HCT116 (cell line): ENCODE measurements around the gene LRP1B. TPM values are rescaled to one million over a fixed set of nuclear protein-coding genes. Genes with fewer than 3 reads are reported as not detected.
"Not testable (repeated sequence)": the region's sequence is repeated elsewhere in the genome, so short reads cannot be mapped to it uniquely, and the experiment has no call there.

Experiments
- ATAC-seq: fragments of 200-7000 bp; cut with Tn5 transposase; 2 replicates; pipeline ENCODE4 v1.9.1; 2020; ENCODE audit warnings: mild to moderate bottlenecking, moderate library complexity
- BruUV-seq: library from RNA; stranded (reverse); fragments of 400-500 nt; replicated peaks from 2 replicates; lab custom pipeline; 2021; lab: Mats Ljungman, UMichigan
- CTCF ChIA-PET: fragments of 300-600 bp; sonication (Branson Sonifier 250); formaldehyde crosslinking; loops from one replicate; lab custom pipeline; 2021; ENCODE audit warnings: antibody characterized with exemption; lab: Charles Lee
- POLR2A ChIA-PET: fragments of 300-600, 350-600 bp; sonication (Branson Sonifier 250); formaldehyde crosslinking; loops from one replicate; lab custom pipeline; 2021; ENCODE audit warnings: antibody characterized with exemption; lab: Charles Lee
- RAD21 ChIA-PET, 2 experiments: fragments of 300-600 bp; sonication (Branson Sonifier 250); formaldehyde crosslinking; loops; one replicate each; lab custom pipeline; 2023; ENCODE audit warnings: low total read pairs in 2 of 2; ENCODE audit not compliant: uncharacterized antibody in 2 of 2, unreplicated experiment in 2 of 2, low non-redundant PET in 1 of 2; lab: Charles Lee
- DNase-seq: peaks from one replicate; pipeline ENCODE4 v3.0.0-alpha.2; 2010; ENCODE audit warnings: low read depth, low spot score
- H2AFZ ChIP-seq: fragments of 200-600 bp; shearing (Covaris generic), sonication (generic); 2 replicates; pipeline ENCODE4 v1.6.1; 2017; ENCODE audit warnings: low read depth, mixed run types, mixed read lengths, antibody characterized with exemption, low read length; ENCODE audit not compliant: poor library complexity, severe bottlenecking
- H3K27ac ChIP-seq: 2 replicates; pipeline ENCODE4 v1.5.1; 2012; ENCODE audit warnings: low read depth, low read length
- H3K27me3 ChIP-seq: fragments of 200-600 bp; sonication (generic); 2 replicates; pipeline ENCODE4 v1.6.1; 2016; ENCODE audit warnings: mixed run types, low read length, mixed read lengths; ENCODE audit not compliant: insufficient read depth
- H3K36me3 ChIP-seq, 2 experiments: fragments of 200-500 bp in 1 of 2; fragments of 200-600 bp in 1 of 2; sonication (Bioruptor generic) in 1 of 2; sonication (generic) in 1 of 2; 2 replicates each; pipeline versions ENCODE4 v1.5.1 to v1.6.1; 2014 to 2016; ENCODE audit warnings: low read length in 2 of 2, inconsistent platforms in 1 of 2, mixed read lengths in 1 of 2, mixed run types in 1 of 2; ENCODE audit not compliant: insufficient read depth in 2 of 2, control insufficient read depth in 1 of 2
- H3K4me1 ChIP-seq, 2 experiments: fragments of 200-600 bp in 1 of 2; sonication (generic) in 1 of 2; 2 replicates each; pipeline versions ENCODE4 v1.5.1 to v1.6.1; 2012 to 2017; ENCODE audit warnings: low read length in 2 of 2, inconsistent platforms in 1 of 2, mild to moderate bottlenecking in 1 of 2, mixed read lengths in 1 of 2, mixed run types in 1 of 2, moderate library complexity in 1 of 2; ENCODE audit not compliant: insufficient read depth in 2 of 2, control insufficient read depth in 1 of 2
- H3K4me2 ChIP-seq: fragments of 200-600 bp; sonication (generic); 2 replicates; pipeline ENCODE4 v1.6.1; 2017; ENCODE audit warnings: mixed run types, low read length, mixed read lengths
- H3K4me3 ChIP-seq, 2 experiments: fragments of 200-600 bp in 1 of 2; sonication (generic) in 1 of 2; replicated peaks in 1 of 2; 2 replicates each; pipeline ENCODE4 v1.5.1; 2011 to 2016; ENCODE audit warnings: low read length in 2 of 2, control low read depth in 1 of 2, low read depth in 1 of 2, mild to moderate bottlenecking in 1 of 2, mixed read lengths in 1 of 2, mixed run types in 1 of 2
- H3K79me2 ChIP-seq: fragments of 200-600 bp; sonication (generic); 2 replicates; pipeline ENCODE4 v1.6.1; 2017; ENCODE audit warnings: mild to moderate bottlenecking, mixed run types, low read length, moderate library complexity, mixed read lengths; ENCODE audit not compliant: insufficient read depth
- H3K9ac ChIP-seq: fragments of 200-600 bp; sonication (generic); 2 replicates; pipeline ENCODE4 v1.6.1; 2016; ENCODE audit warnings: low read length, mixed read lengths
- H3K9me2 ChIP-seq: fragments of 200-600 bp; sonication (generic), shearing (Covaris generic); 2 replicates; pipeline ENCODE4 v1.6.1; 2017; ENCODE audit warnings: mixed run types, mild to moderate bottlenecking, moderate library complexity; ENCODE audit not compliant: insufficient read depth
- H3K9me3 ChIP-seq, 2 experiments: fragments of 200-500 bp in 1 of 2; fragments of 200-600 bp in 1 of 2; sonication (Bioruptor generic) in 1 of 2; sonication (generic) in 1 of 2; 2 replicates each; pipeline ENCODE4 v1.6.1; 2014 to 2017; ENCODE audit warnings: low read length in 2 of 2, mixed read lengths in 2 of 2, inconsistent platforms in 1 of 2, low read depth in 1 of 2, mild to moderate bottlenecking in 1 of 2, mixed run types in 1 of 2, moderate library complexity in 1 of 2; ENCODE audit not compliant: control insufficient read depth in 1 of 2, insufficient read depth in 1 of 2
- H4K20me1 ChIP-seq: fragments of 200-600 bp; sonication (generic), shearing (Covaris generic); 2 replicates; pipeline ENCODE4 v1.6.1; 2017; ENCODE audit warnings: mixed run types, mild to moderate bottlenecking, moderate library complexity; ENCODE audit not compliant: insufficient read depth
- ATF3 ChIP-seq: IDR thresholded peaks from 2 replicates; pipeline ENCODE4 v1.6.1; 2012
- CBX3 ChIP-seq: IDR thresholded peaks from 2 replicates; pipeline ENCODE4 v1.6.1; 2012; ENCODE audit warnings: low read depth
- CEBPB ChIP-seq: IDR thresholded peaks from 2 replicates; pipeline ENCODE4 v1.6.1; 2012; ENCODE audit warnings: low read depth
- ELF1 ChIP-seq: IDR thresholded peaks from 2 replicates; pipeline ENCODE4 v1.6.1; 2012; ENCODE audit warnings: low read depth, borderline replicate concordance
- FOSL1 ChIP-seq: IDR thresholded peaks from 2 replicates; pipeline ENCODE4 v1.6.1; 2012; ENCODE audit warnings: low read depth
- JUND ChIP-seq: IDR thresholded peaks from 2 replicates; pipeline ENCODE4 v1.6.1; 2012
- POLR2AphosphoS5 ChIP-seq: IDR thresholded peaks from 2 replicates; pipeline ENCODE4 v1.6.1; 2011; ENCODE audit warnings: mild to moderate bottlenecking, low read depth, low read length, moderate library complexity
- SIN3A ChIP-seq: IDR thresholded peaks from 2 replicates; pipeline ENCODE4 v1.6.1; 2012; ENCODE audit warnings: low read depth
- SP1 ChIP-seq: IDR thresholded peaks from 2 replicates; pipeline ENCODE4 v1.6.1; 2012; ENCODE audit warnings: low read depth
- SRF ChIP-seq: IDR thresholded peaks from 2 replicates; pipeline ENCODE4 v1.6.1; 2012; ENCODE audit warnings: low read depth
- TCF7L2 ChIP-seq: IDR thresholded peaks from 2 replicates; pipeline ENCODE4 v1.7.0; 2011; ENCODE audit warnings: borderline replicate concordance, inconsistent platforms; ENCODE audit not compliant: insufficient read depth, insufficient read length; ENCODE audit errors: extremely low read depth
- ZFX ChIP-seq: fragments of 450-650 bp; IDR thresholded peaks from 2 replicates; pipeline ENCODE4 v1.6.1; 2017
- intact Hi-C: fragments of 100-400 bp; cut with micrococcal nuclease; formaldehyde crosslinking; loops from 2 replicates; pipeline ENCODE4 v1.10.0; 2022
- total RNA-seq: library from RNA; stranded (reverse); gene quantifications from one replicate; pipeline ENCODE4 v1.2.1, GENCODE V29; 2021; ENCODE audit not compliant: unreplicated experiment
- TF ChIP-seq, protein P1 (sequence below): IDR thresholded peaks from 2 replicates; pipeline ENCODE4 v1.6.1; 2012; ENCODE audit warnings: low read depth

The LRP1B gene
- total RNA-seq, 1 experiment from 2014 or later, result 0.34 TPM

DNA sequence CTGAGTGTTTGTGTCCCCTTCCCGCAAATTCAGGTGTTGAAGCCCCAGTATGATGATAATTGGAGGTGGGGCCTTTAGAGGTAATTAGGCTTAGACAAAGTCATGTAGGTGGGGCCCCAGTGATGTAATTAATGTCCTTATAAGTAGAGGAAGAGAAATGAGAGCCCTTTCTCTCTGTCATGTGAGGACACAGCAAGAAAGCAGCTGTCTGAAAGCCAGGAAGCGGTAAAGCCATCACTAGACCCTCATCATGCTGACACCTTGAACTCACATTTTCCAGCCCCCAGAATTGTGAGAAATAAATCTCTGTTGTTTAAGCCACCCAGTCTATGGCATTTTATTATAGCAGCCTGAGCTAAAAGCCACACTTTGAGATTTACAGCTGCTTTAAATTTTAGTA, 1580.0 kb downstream of the LRP1B start:
- CTCF ChIA-PET, result no interaction called here
- H2AFZ ChIP-seq, result no peak overlapping the region

DNA sequence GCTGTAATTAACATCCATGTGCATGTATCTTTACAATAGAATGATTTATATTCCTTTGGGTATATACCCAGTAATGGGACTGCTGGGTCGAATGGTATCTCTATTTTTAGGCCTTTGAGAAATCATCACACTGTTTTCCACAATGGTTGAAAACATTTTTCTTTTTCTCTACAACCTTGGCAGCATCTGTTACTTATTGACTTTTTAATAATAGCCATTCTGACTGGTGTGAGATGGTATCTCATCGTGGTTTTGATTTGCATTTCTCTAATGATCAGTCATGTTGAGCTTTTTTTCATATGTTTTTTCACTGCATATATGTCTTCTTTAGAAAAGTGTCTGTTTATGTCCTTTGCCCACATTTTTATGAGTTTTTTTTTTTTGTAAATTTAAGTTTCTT, 1586.0 kb downstream of the LRP1B start:
- H3K4me1 ChIP-seq, H3K4me2 ChIP-seq, CTCF ChIA-PET, H3K27ac ChIP-seq, ATAC-seq, H3K9ac ChIP-seq, H3K27me3 ChIP-seq, H3K79me2 ChIP-seq, DNase-seq, H3K9me3 ChIP-seq, POLR2A ChIA-PET, H3K9me2 ChIP-seq, BruUV-seq, H4K20me1 ChIP-seq, H3K36me3 ChIP-seq, H2AFZ ChIP-seq, H3K4me3 ChIP-seq, RAD21 ChIA-PET, intact Hi-C loops: not testable (repeated sequence)

More for the DNA sequence above, 1580.0 kb downstream of the LRP1B start:
- no TSS peak for BruUV-seq
- no peaks in the 10 kb centered on the region for H3K27me3 ChIP-seq
- ChIA-PET RAD21 (no interaction called here), POLR2A (no interaction called here)
- no peaks in the 10 kb centered on the region for H4K20me1 ChIP-seq
- H3K4me2 ChIP-seq, result no peak overlapping the region
- ATAC-seq (no peak), DNase-seq (no peak)
- H3K9me3 ChIP-seq, result no peaks in the 10 kb centered on the region
- H3K4me3 ChIP-seq, result no peak overlapping the region
- TF ChIP-seq TCF7L2 (no peak), SRF (no peak), SIN3A (no peak), FOSL1 (no peak), ELF1 (no peak), JUND (no peak), CBX3 (no peak), ZFX (no peak), POLR2AphosphoS5 (no peak), ATF3 (no peak), CEBPB (no peak), SP1 (no peak)
- TF ChIP-seq, protein P1, sequence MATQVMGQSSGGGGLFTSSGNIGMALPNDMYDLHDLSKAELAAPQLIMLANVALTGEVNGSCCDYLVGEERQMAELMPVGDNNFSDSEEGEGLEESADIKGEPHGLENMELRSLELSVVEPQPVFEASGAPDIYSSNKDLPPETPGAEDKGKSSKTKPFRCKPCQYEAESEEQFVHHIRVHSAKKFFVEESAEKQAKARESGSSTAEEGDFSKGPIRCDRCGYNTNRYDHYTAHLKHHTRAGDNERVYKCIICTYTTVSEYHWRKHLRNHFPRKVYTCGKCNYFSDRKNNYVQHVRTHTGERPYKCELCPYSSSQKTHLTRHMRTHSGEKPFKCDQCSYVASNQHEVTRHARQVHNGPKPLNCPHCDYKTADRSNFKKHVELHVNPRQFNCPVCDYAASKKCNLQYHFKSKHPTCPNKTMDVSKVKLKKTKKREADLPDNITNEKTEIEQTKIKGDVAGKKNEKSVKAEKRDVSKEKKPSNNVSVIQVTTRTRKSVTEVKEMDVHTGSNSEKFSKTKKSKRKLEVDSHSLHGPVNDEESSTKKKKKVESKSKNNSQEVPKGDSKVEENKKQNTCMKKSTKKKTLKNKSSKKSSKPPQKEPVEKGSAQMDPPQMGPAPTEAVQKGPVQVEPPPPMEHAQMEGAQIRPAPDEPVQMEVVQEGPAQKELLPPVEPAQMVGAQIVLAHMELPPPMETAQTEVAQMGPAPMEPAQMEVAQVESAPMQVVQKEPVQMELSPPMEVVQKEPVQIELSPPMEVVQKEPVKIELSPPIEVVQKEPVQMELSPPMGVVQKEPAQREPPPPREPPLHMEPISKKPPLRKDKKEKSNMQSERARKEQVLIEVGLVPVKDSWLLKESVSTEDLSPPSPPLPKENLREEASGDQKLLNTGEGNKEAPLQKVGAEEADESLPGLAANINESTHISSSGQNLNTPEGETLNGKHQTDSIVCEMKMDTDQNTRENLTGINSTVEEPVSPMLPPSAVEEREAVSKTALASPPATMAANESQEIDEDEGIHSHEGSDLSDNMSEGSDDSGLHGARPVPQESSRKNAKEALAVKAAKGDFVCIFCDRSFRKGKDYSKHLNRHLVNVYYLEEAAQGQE, result no peak
- H3K27ac ChIP-seq, result no peak overlapping the region
- H3K4me1 ChIP-seq, result no peaks in the 10 kb centered on the region
- no peaks in the 10 kb centered on the region for H3K79me2 ChIP-seq
- intact Hi-C loops, result no loop called here
- no peaks in the 10 kb centered on the region for H3K9me2 ChIP-seq
- no peak overlapping the region for H3K9ac ChIP-seq
- no peaks in the 10 kb centered on the region for H3K36me3 ChIP-seq
